ENCODE measurements around the gene RNF157. TPM values are rescaled to one million over a fixed set of nuclear protein-coding genes. Genes with fewer than 3 reads are reported as not detected.

The RNF157 gene
- total and polyA plus RNA-seq, 10 of the 15 experiments (the other 5 are each of a cell fraction or from before 2014, with no cell fraction given) = 1.4 to 15.9 (median 9.6) TPM

DNA sequence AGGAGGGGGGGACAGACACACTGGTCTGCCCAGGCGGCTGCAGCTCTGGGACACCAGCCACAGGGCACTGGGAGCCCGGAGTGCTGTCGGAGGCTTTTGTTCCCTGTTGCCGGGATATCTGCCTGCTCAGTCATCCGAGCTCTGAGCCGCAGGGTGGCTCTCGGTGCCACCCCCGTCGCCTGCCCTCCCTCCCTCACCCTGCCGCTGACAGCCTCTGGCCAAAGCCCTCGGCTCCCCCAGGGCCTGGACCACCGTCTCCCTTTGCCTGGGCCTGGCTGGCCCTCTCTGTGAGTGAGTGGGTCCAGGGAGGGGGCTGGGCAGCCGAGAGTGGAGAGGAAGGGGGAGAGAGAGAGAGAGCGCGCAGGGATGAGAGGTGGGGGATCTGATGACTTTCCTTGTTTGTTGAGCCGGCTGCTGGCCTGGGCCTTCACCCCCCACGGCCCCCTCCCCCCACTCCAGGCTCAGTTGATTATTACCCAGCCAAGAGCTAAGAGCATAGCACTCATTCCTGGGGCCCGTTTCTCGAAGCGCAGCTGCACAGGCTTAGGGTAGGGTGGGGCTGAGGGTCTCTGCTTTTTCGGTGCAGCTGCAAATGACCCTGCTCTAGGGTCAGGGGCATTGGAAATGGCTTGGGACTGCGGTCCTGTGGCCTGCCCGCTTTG is 101.9 kb downstream of the RNF157 start:
- WGBS (ENCODE audit: insufficient coverage, insufficient replicate concordance, low lambda C conversion rate, missing lambda C conversion rate) = 36% methylated on average over 14 of the region's 23 CpGs
- ChIA-PET RAD21 (ENCODE audit: unreplicated experiment) (no interaction called here), CTCF (no interaction called here), SMC1A (ENCODE audit: uncharacterized antibody, unreplicated experiment) (no interaction called here), POLR2A (interaction anchor here (0.5 kb wide), 1 partner anchor 10 kb away, joined by 3 read pairs; no protein-coding TSS in a partner anchor)
- ATAC-seq (no peak), DNase-seq (ENCODE audit: low read depth, low spot score) (no peak), FAIRE-seq (no peak)
- no peaks in the 10 kb centered on the region for H3K79me2 ChIP-seq (ENCODE audit: control insufficient read depth, insufficient read depth, low read length)
- no peaks in the 10 kb centered on the region for H4K20me1 ChIP-seq (ENCODE audit: control insufficient read depth, insufficient read depth)
- peaks cover 5 to 11% of the 10 kb centered on the region in 2 experiments for H3K27me3 ChIP-seq (replicated peaks in 1 of 2; ENCODE audit: control insufficient read depth in 2 of 2, insufficient read depth in 2 of 2, low read length in 1 of 2)
- no peaks in the 10 kb centered on the region for H3K36me3 ChIP-seq (ENCODE audit: control insufficient read depth in 2 of 2, insufficient read depth in 2 of 2, low read length in 1 of 2)
- TF ChIP-seq, protein P1, sequence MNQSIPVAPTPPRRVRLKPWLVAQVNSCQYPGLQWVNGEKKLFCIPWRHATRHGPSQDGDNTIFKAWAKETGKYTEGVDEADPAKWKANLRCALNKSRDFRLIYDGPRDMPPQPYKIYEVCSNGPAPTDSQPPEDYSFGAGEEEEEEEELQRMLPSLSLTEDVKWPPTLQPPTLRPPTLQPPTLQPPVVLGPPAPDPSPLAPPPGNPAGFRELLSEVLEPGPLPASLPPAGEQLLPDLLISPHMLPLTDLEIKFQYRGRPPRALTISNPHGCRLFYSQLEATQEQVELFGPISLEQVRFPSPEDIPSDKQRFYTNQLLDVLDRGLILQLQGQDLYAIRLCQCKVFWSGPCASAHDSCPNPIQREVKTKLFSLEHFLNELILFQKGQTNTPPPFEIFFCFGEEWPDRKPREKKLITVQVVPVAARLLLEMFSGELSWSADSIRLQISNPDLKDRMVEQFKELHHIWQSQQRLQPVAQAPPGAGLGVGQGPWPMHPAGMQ (IDR thresholded peaks at IDR 0.05; ENCODE audit: borderline replicate concordance) = no peak
- no peak for TF ChIP-seq MYB (IDR thresholded peaks at IDR 0.05; ENCODE audit: borderline replicate concordance, low read depth, low read length)
- TF ChIP-seq, protein P2, sequence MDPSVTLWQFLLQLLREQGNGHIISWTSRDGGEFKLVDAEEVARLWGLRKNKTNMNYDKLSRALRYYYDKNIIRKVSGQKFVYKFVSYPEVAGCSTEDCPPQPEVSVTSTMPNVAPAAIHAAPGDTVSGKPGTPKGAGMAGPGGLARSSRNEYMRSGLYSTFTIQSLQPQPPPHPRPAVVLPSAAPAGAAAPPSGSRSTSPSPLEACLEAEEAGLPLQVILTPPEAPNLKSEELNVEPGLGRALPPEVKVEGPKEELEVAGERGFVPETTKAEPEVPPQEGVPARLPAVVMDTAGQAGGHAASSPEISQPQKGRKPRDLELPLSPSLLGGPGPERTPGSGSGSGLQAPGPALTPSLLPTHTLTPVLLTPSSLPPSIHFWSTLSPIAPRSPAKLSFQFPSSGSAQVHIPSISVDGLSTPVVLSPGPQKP (IDR thresholded peaks at IDR 0.05; ENCODE audit: low read depth, low read length) = no peak
- TF ChIP-seq EGR1 (IDR thresholded peaks at IDR 0.05; ENCODE audit: borderline replicate concordance in 1 of 2, low read depth in 2 of 2, low read length in 2 of 2) = no peak
- TF ChIP-seq PAX8 (IDR thresholded peaks at IDR 0.05) = no peak
- TF ChIP-seq, protein P3, sequence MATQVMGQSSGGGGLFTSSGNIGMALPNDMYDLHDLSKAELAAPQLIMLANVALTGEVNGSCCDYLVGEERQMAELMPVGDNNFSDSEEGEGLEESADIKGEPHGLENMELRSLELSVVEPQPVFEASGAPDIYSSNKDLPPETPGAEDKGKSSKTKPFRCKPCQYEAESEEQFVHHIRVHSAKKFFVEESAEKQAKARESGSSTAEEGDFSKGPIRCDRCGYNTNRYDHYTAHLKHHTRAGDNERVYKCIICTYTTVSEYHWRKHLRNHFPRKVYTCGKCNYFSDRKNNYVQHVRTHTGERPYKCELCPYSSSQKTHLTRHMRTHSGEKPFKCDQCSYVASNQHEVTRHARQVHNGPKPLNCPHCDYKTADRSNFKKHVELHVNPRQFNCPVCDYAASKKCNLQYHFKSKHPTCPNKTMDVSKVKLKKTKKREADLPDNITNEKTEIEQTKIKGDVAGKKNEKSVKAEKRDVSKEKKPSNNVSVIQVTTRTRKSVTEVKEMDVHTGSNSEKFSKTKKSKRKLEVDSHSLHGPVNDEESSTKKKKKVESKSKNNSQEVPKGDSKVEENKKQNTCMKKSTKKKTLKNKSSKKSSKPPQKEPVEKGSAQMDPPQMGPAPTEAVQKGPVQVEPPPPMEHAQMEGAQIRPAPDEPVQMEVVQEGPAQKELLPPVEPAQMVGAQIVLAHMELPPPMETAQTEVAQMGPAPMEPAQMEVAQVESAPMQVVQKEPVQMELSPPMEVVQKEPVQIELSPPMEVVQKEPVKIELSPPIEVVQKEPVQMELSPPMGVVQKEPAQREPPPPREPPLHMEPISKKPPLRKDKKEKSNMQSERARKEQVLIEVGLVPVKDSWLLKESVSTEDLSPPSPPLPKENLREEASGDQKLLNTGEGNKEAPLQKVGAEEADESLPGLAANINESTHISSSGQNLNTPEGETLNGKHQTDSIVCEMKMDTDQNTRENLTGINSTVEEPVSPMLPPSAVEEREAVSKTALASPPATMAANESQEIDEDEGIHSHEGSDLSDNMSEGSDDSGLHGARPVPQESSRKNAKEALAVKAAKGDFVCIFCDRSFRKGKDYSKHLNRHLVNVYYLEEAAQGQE (IDR thresholded peaks at IDR 0.05; ENCODE audit: low read depth, low read length) = no peak
- no peaks in the 10 kb centered on the region for H3K9me3 ChIP-seq (replicated peaks; ENCODE audit: control insufficient read depth, insufficient read depth, low read length)
- no TSS peak for BruUV-seq (replicated peaks)
- no peak overlapping the region for H3K27ac ChIP-seq (ENCODE audit: control insufficient read depth, insufficient read depth)
- no peak overlapping the region for H3K4me2 ChIP-seq (ENCODE audit: control insufficient read depth, insufficient read depth)
- intact Hi-C loops (cut with micrococcal nuclease; ENCODE audit: unreplicated experiment) = no loop called here
- no peak overlapping the region for H3K9ac ChIP-seq (ENCODE audit: control insufficient read depth, insufficient read depth, low read length)
- in situ Hi-C loops (cut with MboI) = no loop called here
- no peak overlapping the region for H2AFZ ChIP-seq (ENCODE audit: control insufficient read depth, low read depth, low read length)
- no peak overlapping the region for H3K4me3 ChIP-seq
- H3K4me1 ChIP-seq (ENCODE audit: control insufficient read depth, insufficient read depth, low read length) = peaks cover 16% of the 10 kb centered on the region

Measured in GM12878 (cell line).